HG03565 (cell line): ENCODE data around the gene MEF2C.

ENCODE experiments used
- ATAC-seq: cut with Tn5 transposase; IDR thresholded peaks from one replicate; pipeline ENCODE4 v1.9.1; 2021; ENCODE audit warnings: mild to moderate bottlenecking, moderate library complexity; ENCODE audit not compliant: unreplicated experiment

The MEF2C gene

GRCh38 chr5:88769165-88769564 is 113.8 kb downstream of the MEF2C start:
- ATAC-seq, result no peak

GRCh38 chr5:88768411-88768810 is 114.6 kb downstream of the MEF2C start:
- ATAC-seq, result no peak

GRCh38 chr5:88765798-88766197 is 117.2 kb downstream of the MEF2C start:
- no peak for ATAC-seq

- no peak for ATAC-seq
Observed at GRCh38 chr5:88765171-88765570, 117.8 kb downstream of the MEF2C start.

- ATAC-seq, result no peak
Observed at GRCh38 chr5:88761939-88762338, 121.0 kb downstream of the MEF2C start.

- no peak for ATAC-seq
Observed at GRCh38 chr5:88761269-88761850, 121.6 kb downstream of the MEF2C start.

GRCh38 chr5:88760527-88760926 is 122.5 kb downstream of the MEF2C start:
- no peak for ATAC-seq

- ATAC-seq, result no peak
Observed at GRCh38 chr5:88758591-88758990, 124.4 kb downstream of the MEF2C start.

GRCh38 chr5:88758184-88758583 is 124.8 kb downstream of the MEF2C start:
- ATAC-seq, result no peak

- ATAC-seq, result no peak
Observed at GRCh38 chr5:88756953-88757352, 126.0 kb downstream of the MEF2C start.

- ATAC-seq, result no peak
Observed at GRCh38 chr5:88748666-88749065, 134.3 kb downstream of the MEF2C start.

GRCh38 chr5:88746438-88746882 is 136.5 kb downstream of the MEF2C start:
- peak; percentile 63 for ATAC-seq

GRCh38 chr5:88745093-88745696 is 137.8 kb downstream of the MEF2C start:
- no peak for ATAC-seq

GRCh38 chr5:88743231-88743834 is 139.7 kb downstream of the MEF2C start:
- no peak for ATAC-seq

- ATAC-seq, result no peak
Observed at GRCh38 chr5:88741964-88742363, 141.0 kb downstream of the MEF2C start.

- ATAC-seq, result no peak
Observed at GRCh38 chr5:88740604-88741185, 142.3 kb downstream of the MEF2C start.

- peak; percentile 34 for ATAC-seq
Observed at GRCh38 chr5:88736494-88736893, 146.5 kb downstream of the MEF2C start.

- no peak for ATAC-seq
Observed at GRCh38 chr5:88734983-88735382, 148.0 kb downstream of the MEF2C start.

- peak; percentile 55 for ATAC-seq
Observed at GRCh38 chr5:88734191-88734640, 148.8 kb downstream of the MEF2C start.

- ATAC-seq, result no peak
Observed at GRCh38 chr5:88732862-88733261, 150.1 kb downstream of the MEF2C start.

- ATAC-seq, result peak; percentile 35
Observed at GRCh38 chr5:88732181-88732633, 150.8 kb downstream of the MEF2C start.

- no peak for ATAC-seq
Observed at GRCh38 chr5:88729829-88730182, 153.2 kb downstream of the MEF2C start.
